GM12874 (cell line): ENCODE data around the gene NGEF.

ENCODE experiments used
- TF ChIP-seq, protein P1 (sequence below): IDR thresholded peaks from 2 replicates; pipeline ENCODE4 v1.5.1; 2011; ENCODE audit warnings: low read depth, mild to moderate bottlenecking, control low read depth, low read length, moderate library complexity; ENCODE audit not compliant: insufficient read depth

NGEF gene

DNA sequence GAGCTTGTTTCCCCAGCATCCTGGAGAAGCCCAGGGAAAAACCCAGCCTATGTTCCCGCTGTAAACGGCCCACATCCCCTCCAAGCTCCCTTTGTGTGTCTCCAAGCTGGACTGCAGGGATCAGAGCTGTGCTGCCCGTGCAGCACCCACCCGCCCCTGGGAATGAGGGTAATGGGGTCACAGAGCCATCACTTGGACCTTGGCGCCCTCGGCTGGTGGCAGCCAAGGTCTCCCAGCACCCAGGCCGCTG is 46.4 kb upstream of the NGEF start:
- TF ChIP-seq, protein P1, sequence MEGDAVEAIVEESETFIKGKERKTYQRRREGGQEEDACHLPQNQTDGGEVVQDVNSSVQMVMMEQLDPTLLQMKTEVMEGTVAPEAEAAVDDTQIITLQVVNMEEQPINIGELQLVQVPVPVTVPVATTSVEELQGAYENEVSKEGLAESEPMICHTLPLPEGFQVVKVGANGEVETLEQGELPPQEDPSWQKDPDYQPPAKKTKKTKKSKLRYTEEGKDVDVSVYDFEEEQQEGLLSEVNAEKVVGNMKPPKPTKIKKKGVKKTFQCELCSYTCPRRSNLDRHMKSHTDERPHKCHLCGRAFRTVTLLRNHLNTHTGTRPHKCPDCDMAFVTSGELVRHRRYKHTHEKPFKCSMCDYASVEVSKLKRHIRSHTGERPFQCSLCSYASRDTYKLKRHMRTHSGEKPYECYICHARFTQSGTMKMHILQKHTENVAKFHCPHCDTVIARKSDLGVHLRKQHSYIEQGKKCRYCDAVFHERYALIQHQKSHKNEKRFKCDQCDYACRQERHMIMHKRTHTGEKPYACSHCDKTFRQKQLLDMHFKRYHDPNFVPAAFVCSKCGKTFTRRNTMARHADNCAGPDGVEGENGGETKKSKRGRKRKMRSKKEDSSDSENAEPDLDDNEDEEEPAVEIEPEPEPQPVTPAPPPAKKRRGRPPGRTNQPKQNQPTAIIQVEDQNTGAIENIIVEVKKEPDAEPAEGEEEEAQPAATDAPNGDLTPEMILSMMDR, result 0 out of 2 replicates have a peak, but pooled peaks have one; percentile 26

DNA sequence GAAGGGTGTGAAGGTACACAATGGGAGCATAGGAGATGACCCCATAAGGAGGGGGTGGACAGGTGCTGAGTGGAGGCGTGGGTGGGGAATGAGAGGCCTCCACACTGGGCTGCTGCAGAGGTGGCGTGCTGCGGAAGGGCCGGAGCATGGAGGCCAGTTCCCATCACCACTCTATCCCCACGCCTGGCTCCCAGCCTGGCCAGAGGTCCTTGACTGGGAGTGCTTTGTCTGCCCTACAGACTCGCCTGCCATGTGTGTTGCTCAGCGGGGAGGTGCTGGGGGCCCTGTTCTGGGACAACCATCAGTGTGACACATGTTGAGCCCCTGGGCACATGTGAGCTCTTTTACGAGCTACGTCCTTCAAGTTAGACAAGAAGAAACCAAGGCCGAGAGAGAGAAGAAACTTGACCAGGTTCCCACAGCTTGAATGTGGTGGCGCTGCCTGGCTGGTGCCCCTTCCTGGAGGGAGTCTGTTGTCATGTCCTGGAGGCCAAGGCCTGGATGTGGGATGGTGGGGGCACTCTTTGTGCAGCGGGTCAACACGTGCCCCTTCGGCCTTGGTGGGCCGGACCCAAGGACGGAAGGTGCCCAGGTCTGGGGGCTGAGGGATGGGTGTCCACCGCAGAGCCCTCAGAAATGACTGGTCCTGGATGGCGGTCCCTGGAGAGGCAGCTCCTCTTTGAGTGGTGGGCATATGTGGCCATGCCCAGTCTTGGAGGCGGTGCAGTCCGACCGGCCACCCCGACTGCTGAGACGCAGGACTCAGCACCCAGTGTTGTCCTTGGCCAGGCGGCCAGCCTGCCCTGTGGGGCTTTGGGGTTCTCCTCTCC is 45.9 kb upstream of the NGEF start:
- TF ChIP-seq, protein P1, result no peak

DNA sequence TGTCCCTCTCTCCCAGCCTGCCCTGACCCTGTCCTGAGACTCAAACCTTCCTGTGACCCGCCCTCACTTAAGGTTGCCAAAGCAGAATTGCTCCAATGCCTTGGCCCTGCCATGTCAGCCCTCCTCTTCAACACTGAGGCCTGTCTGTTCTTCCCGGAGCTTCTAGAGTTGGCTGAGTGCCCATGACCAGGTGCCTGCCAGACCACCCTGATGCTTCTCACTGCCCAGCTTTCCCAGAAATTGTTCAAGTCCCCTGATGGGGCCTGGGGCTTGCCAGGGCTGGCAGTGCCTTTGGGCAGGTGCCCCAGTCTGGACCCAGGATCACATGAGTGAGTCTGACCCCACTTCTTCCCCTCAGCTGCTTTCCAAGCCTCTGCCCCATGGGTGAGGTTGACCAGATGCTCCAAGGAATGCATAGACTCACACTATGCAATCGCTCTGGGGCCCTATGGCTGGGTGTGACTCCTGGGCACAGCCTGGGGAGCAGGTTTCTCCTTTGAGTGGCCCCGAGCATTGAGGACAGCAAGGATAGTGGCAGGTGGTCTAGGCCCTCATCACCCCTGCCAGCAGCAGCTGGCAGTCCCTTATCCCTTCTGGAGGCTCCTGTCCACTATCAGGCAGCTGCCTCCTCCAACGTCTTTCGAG is 44.0 kb upstream of the NGEF start:
- TF ChIP-seq, protein P1, result no peak

DNA sequence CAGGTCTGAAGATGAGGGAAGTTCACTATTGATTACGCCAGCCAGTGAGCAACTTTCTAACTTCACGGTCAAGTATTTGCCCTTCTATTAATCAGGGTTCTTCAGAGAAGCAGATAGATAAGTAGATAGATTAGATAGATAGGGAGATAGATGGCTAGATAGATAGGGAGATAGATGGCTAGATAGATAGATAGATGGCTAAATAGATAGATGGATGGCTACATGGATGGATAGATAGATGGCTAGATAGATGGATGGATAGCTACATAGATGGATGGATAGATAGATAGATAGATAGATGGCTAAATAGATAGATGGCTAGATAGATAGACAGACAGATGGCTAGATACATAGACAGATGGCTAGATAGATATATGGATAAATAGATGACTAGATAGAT is 42.3 kb upstream of the NGEF start:
- TF ChIP-seq, protein P1, result no peak

DNA sequence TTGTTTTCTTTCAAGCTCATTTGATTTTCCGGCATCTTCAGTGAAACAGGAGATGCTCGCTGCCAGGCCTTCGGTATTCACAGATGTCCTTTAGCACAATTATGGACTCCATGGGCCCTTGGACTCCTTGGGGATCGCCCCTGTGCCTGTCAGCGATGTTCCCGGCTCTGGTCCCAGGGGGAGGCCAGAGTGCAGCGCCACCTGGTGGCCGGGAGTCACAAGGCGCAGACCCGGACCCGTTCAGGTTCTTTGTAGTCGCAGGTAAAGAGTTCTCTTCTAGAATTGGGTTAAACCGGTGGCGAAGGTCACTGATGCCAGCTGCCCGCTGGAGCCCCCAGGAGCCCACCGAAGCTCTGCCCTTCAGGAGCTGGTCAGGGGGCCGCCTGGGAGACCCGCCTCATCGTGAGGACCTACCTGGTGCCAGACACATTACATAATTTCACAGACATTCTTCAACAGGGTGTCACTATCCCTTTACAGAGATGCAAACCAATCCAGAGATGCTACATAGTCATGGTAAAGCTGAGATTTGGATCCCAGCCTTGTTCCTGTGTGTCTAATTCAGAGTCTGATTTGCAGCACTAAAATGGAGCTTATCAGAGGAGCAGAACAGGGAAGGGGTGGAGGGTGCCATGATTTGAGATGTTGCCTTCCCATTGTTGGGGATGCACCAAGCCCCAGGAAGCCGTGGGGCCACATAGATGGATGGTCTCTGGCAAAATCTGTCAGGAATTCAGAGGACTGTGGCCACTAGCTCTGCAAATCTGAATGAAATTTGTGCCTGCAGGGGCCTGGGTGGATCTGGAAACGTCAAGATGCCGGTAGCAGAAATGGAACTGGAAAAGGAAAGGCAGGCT is 41.1 kb upstream of the NGEF start:
- TF ChIP-seq, protein P1, result peak; percentile 98

DNA sequence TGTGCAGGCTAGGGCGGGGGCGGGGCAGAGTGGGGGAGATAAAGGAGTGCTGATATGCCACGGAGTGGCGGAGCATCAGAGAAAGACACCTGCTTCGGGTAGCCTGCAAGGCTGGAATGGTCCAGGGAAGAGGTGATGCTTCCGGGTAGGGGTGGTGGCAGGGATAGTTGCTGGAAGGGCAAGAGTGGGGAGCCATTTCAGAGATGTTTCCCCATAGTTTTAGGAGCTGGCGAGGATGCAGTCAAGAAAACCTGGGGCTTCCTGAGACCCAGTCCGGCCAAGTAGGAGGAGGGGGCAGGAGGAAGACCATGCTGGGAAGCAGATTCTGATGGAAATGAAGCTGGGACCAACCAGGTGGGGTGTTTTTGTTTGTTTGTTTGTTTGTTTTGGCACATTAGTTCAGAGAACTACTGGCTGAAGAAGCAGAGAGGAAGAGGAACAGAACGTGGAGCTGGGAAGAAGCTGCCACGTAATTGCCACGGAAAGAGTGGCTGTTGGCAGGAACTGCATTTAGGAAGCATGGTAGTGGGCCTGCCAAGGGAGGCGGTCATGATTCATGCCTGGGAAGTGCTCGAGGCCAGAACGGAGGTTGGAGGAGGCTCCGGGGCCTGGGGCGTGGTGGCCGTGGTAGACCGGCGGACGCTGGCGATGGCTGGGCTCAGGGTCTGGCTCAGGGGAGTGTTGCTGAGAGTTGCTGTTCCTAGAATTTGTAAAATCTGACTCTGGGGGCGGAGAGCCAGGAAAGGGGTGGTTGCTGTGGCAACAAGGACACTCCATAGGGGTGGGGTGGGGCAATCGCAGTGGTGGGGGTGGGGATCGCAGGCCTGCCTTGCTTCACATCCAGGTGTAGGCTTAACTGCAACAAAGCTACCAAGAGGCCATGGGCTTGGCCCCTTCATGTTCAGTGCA is 38.4 kb upstream of the NGEF start:
- TF ChIP-seq, protein P1, result no peak
